K562 (cell line): ENCODE measurements around the gene NBR1. TPM values are rescaled to one million over a fixed set of nuclear protein-coding genes. Genes with fewer than 3 reads are reported as not detected.
A peak's percentile ranks its signal among the peaks of the same experiment; 100 is the strongest.

Source experiments
- BRD9 ChIP-seq: fragments of 450-650 bp; IDR thresholded peaks from 2 replicates; pipeline ENCODE4 v1.6.1; 2018; ENCODE audit warnings: low read depth; ENCODE audit not compliant: partially characterized antibody
- EP400 ChIP-seq: fragments of 450-650 bp; IDR thresholded peaks from 2 replicates; pipeline ENCODE4 v1.6.1; 2017; ENCODE audit warnings: antibody characterized with exemption, mild to moderate bottlenecking, moderate library complexity
- ERF ChIP-seq: fragments of 450-650 bp; formaldehyde crosslinking; IDR thresholded peaks from 2 replicates; pipeline ENCODE4 v1.4.0; 2020; ENCODE audit warnings: mild to moderate bottlenecking, mixed read lengths
- HDAC2 ChIP-seq: fragments of 450-650 bp; IDR thresholded peaks from 2 replicates; pipeline ENCODE4 v1.6.1; 2016; ENCODE audit warnings: mild to moderate bottlenecking
- HNRNPLL ChIP-seq: fragments of 200-400 bp; formaldehyde crosslinking; IDR thresholded peaks from 2 replicates; pipeline ENCODE4 v1.6.1; 2017; ENCODE audit warnings: low read length, low read depth, mild to moderate bottlenecking; ENCODE audit not compliant: poor library complexity, severe bottlenecking
- IRF2 ChIP-seq: sonication (generic); formaldehyde crosslinking; IDR thresholded peaks from 2 replicates; pipeline ENCODE4 v1.8.1; 2022; ENCODE audit warnings: mild to moderate bottlenecking, missing genetic modification reagents
- KDM4B ChIP-seq, 2 experiments: fragments of 450-650 bp in 1 of 2; sonication (generic) in 1 of 2; IDR thresholded peaks; 2 replicates each; pipeline ENCODE4 v1.6.1; 2016 to 2017; ENCODE audit warnings: borderline replicate concordance in 2 of 2, antibody characterized with exemption in 1 of 2, low read depth in 1 of 2, mild to moderate bottlenecking in 1 of 2
- MBD2 ChIP-seq: sonication (generic); IDR thresholded peaks from 2 replicates; pipeline ENCODE4 v1.6.1; 2016; ENCODE audit warnings: low read depth, borderline replicate concordance
- NFYB ChIP-seq: IDR thresholded peaks from 2 replicates; pipeline ENCODE4 v1.6.1; 2011; ENCODE audit warnings: mild to moderate bottlenecking, moderate library complexity; ENCODE audit not compliant: insufficient read length; ENCODE audit errors: extremely low read depth
- NRF1 ChIP-seq, 2 experiments: fragments of 450-650 bp; IDR thresholded peaks in 1 of 2; conservative IDR thresholded peaks in 1 of 2; 2 replicates each; pipeline ENCODE4 v1.6.1; 2014; ENCODE audit warnings: mild to moderate bottlenecking in 2 of 2
- SAP30 ChIP-seq: fragments of 200-600 bp; sonication (generic); IDR thresholded peaks from 2 replicates; pipeline ENCODE4 v1.6.1; 2012; ENCODE audit warnings: borderline replicate concordance, low read depth, mild to moderate bottlenecking, moderate library complexity, low read length, control low read depth, inconsistent platforms; ENCODE audit not compliant: insufficient read depth, poor library complexity, severe bottlenecking
- TOE1 ChIP-seq, 2 experiments: fragments of 450-650 bp in 1 of 2; sonication (generic) in 1 of 2; formaldehyde crosslinking in 1 of 2; IDR thresholded peaks; 2 replicates each; pipeline versions ENCODE4 v1.7.1 to v1.8.0; 2016 to 2022; ENCODE audit warnings: borderline replicate concordance in 2 of 2, mild to moderate bottlenecking in 2 of 2, antibody characterized with exemption in 1 of 2, inconsistent platforms in 1 of 2, low read depth in 1 of 2, missing genetic modification reagents in 1 of 2, moderate library complexity in 1 of 2
- WHSC1 ChIP-seq: IDR thresholded peaks from one replicate; pipeline ENCODE4 v1.6.1; 2012; ENCODE audit warnings: low read length, control low read depth, inconsistent platforms
- ZNF561 ChIP-seq: fragments of 450-650 bp; formaldehyde crosslinking; conservative IDR thresholded peaks from 2 replicates; pipeline ENCODE4 v1.4.0; 2020; ENCODE audit warnings: mild to moderate bottlenecking, moderate library complexity
- polyA plus RNA-seq, 8 experiments: library from polyadenylated mRNA; depleted of rRNA in 4 of 8; stranded (reverse) in 5 of 8; unstranded in 3 of 8; fragments of >200 nt; fragmentation: Nextera tagmentation in 2 of 8; fragmentation: Illumina TruSeq in 1 of 8; extraction: Ambion mirVana in 2 of 8; extraction: Trizol in 1 of 8; gene quantifications; 2 replicates each; pipeline versions ENCODE4 v1.2.1 to v1.2.3, GENCODE V29; 2011 to 2014; ENCODE audit warnings: inconsistent platforms in 1 of 8, missing spikeins in 1 of 8
- total RNA-seq, 7 experiments: library from RNA; depleted of rRNA in 6 of 7; stranded (reverse); fragments of >200 nt in 6 of 7; fragmentation: Illumina TruSeq in 2 of 7; extraction: Trizol in 2 of 7; gene quantifications; 2 replicates each; pipeline versions ENCODE4 v1.2.1 to v1.2.3, GENCODE V29; 2011 to 2021; ENCODE audit warnings: low replicate concordance in 1 of 7
- TF ChIP-seq, protein P1 (sequence below), 2 experiments: IDR thresholded peaks; 2 replicates each; pipeline ENCODE4 v1.6.1; 2012; ENCODE audit warnings: improper control_type of control experiment in 2 of 2, low read depth in 2 of 2, low read length in 2 of 2, borderline replicate concordance in 1 of 2
- TF ChIP-seq, protein P2 (sequence below): fragments of 250-450 bp; sonication (Bioruptor Pico); IDR thresholded peaks from 2 replicates; pipeline ENCODE4 v1.5.0; 2022; ENCODE audit warnings: mild to moderate bottlenecking
- TF ChIP-seq, protein P3 (sequence below): sonication (generic); formaldehyde crosslinking; IDR thresholded peaks from 2 replicates; pipeline ENCODE4 v1.4.0; 2020; ENCODE audit warnings: mild to moderate bottlenecking, missing genetic modification reagents
- TF ChIP-seq, protein P4 (sequence below): sonication (generic); formaldehyde crosslinking; IDR thresholded peaks from 2 replicates; pipeline ENCODE4 v1.8.0; 2022; ENCODE audit warnings: mild to moderate bottlenecking, low read depth, missing genetic modification reagents

NBR1 gene
- total and polyA plus RNA-seq, 9 of the 15 experiments (the other 6 are each of a cell fraction or from before 2014, with no cell fraction given), result 4.2 to 70.1 (median 39.9) TPM

DNA sequence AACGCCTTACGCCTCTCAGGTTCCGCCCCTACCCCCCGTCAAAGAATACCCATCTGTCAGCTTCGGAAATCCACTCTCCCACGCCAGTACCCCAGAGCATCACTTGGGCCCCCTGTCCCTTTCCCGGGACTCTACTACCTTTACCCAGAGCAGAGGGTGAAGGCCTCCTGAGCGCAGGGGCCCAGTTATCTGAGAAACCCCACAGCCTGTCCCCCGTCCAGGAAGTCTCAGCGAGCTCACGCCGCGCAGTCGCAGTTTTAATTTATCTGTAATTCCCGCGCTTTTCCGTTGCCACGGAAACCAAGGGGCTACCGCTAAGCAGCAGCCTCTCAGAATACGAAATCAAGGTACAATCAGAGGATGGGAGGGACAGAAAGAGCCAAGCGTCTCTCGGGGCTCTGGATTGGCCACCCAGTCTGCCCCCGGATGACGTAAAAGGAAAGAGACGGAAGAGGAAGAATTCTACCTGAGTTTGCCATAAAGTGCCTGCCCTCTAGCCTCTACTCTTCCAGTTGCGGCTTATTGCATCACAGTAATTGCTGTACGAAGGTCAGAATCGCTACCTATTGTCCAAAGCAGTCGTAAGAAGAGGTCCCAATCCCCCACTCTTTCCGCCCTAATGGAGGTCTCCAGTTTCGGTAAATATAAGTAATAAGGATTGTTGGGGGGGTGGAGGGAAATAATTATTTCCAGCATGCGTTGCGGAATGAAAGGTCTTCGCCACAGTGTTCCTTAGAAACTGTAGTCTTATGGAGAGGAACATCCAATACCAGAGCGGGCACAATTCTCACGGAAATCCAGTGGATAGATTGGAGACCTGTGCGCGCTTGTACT, 45.7 kb upstream of the NBR1 start, which contains the start of gene BRCA1 (continued):
- TF ChIP-seq MBD2 (peak; percentile 77), NFYB (peak; percentile 35), IRF2 (CRISPR knock-in tag) (no peak), WHSC1 (no peak), NRF1 (conservative IDR thresholded peaks at IDR 0.05 in 1 of 2, IDR thresholded peaks at IDR 0.05 in 1 of 2) (peak; percentile 93 to 94), ERF (no peak), SAP30 (peak; percentile 93), ZNF561 (CRISPR knock-in tag) (no peak), HDAC2 (peak; percentile 27; the same call in 1 of the 2 replicates), HNRNPLL (peak; percentile 69), BRD9 (peak; percentile 79), TOE1 (IDR thresholded peaks at IDR 0.05; ENCODE audit: borderline replicate concordance) (0 out of 2 replicates have a peak, but pooled peaks have one; percentile 3), TOE1 (CRISPR knock-in tag; IDR thresholded peaks at IDR 0.05; ENCODE audit: borderline replicate concordance, low read depth) (no peak), KDM4B (IDR thresholded peaks at IDR 0.05; ENCODE audit: borderline replicate concordance in 2 of 2, low read depth in 1 of 2) (no peak), EP400 (peak; percentile 96)
- TF ChIP-seq, protein P1, sequence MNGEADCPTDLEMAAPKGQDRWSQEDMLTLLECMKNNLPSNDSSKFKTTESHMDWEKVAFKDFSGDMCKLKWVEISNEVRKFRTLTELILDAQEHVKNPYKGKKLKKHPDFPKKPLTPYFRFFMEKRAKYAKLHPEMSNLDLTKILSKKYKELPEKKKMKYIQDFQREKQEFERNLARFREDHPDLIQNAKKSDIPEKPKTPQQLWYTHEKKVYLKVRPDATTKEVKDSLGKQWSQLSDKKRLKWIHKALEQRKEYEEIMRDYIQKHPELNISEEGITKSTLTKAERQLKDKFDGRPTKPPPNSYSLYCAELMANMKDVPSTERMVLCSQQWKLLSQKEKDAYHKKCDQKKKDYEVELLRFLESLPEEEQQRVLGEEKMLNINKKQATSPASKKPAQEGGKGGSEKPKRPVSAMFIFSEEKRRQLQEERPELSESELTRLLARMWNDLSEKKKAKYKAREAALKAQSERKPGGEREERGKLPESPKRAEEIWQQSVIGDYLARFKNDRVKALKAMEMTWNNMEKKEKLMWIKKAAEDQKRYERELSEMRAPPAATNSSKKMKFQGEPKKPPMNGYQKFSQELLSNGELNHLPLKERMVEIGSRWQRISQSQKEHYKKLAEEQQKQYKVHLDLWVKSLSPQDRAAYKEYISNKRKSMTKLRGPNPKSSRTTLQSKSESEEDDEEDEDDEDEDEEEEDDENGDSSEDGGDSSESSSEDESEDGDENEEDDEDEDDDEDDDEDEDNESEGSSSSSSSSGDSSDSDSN (IDR thresholded peaks at IDR 0.05; ENCODE audit: borderline replicate concordance in 1 of 2, low read depth in 2 of 2, low read length in 2 of 2), result 0 out of 4 replicates have a peak, but pooled peaks of 1 of the 2 experiments have one; percentile 47
- TF ChIP-seq, protein P2, sequence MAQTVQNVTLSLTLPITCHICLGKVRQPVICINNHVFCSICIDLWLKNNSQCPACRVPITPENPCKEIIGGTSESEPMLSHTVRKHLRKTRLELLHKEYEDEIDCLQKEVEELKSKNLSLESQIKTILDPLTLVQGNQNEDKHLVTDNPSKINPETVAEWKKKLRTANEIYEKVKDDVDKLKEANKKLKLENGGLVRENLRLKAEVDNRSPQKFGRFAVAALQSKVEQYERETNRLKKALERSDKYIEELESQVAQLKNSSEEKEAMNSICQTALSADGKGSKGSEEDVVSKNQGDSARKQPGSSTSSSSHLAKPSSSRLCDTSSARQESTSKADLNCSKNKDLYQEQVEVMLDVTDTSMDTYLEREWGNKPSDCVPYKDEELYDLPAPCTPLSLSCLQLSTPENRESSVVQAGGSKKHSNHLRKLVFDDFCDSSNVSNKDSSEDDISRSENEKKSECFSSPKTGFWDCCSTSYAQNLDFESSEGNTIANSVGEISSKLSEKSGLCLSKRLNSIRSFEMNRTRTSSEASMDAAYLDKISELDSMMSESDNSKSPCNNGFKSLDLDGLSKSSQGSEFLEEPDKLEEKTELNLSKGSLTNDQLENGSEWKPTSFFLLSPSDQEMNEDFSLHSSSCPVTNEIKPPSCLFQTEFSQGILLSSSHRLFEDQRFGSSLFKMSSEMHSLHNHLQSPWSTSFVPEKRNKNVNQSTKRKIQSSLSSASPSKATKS, result no peak
- TF ChIP-seq, protein P3, sequence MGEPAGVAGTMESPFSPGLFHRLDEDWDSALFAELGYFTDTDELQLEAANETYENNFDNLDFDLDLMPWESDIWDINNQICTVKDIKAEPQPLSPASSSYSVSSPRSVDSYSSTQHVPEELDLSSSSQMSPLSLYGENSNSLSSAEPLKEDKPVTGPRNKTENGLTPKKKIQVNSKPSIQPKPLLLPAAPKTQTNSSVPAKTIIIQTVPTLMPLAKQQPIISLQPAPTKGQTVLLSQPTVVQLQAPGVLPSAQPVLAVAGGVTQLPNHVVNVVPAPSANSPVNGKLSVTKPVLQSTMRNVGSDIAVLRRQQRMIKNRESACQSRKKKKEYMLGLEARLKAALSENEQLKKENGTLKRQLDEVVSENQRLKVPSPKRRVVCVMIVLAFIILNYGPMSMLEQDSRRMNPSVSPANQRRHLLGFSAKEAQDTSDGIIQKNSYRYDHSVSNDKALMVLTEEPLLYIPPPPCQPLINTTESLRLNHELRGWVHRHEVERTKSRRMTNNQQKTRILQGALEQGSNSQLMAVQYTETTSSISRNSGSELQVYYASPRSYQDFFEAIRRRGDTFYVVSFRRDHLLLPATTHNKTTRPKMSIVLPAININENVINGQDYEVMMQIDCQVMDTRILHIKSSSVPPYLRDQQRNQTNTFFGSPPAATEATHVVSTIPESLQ (CRISPR knock-in tag), result no peak
- TF ChIP-seq, protein P4, sequence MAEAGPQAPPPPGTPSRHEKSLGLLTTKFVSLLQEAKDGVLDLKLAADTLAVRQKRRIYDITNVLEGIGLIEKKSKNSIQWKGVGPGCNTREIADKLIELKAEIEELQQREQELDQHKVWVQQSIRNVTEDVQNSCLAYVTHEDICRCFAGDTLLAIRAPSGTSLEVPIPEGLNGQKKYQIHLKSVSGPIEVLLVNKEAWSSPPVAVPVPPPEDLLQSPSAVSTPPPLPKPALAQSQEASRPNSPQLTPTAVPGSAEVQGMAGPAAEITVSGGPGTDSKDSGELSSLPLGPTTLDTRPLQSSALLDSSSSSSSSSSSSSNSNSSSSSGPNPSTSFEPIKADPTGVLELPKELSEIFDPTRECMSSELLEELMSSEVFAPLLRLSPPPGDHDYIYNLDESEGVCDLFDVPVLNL, result peak; percentile 94
